Neutrophil (primary cell): ENCODE measurements around the gene AKR1B15.

Experiments
- H3K27ac ChIP-seq: fragments of 200-600 bp; sonication (generic); 2 replicates; pipeline ENCODE4 v1.5.1; 2016; ENCODE audit warnings: mild to moderate bottlenecking, moderate library complexity
- H3K27me3 ChIP-seq: fragments of 200-600 bp; sonication (generic); 2 replicates; pipeline ENCODE4 v1.6.0; 2016; ENCODE audit warnings: mild to moderate bottlenecking
- H3K36me3 ChIP-seq: fragments of 200-600 bp; sonication (generic); 2 replicates; pipeline ENCODE4 v1.5.1; 2017
- H3K4me1 ChIP-seq, 2 experiments: fragments of 200-600 bp in 1 of 2; sonication (generic) in 1 of 2; 1 replicate in 1 of 2; 2 replicates in 1 of 2; pipeline versions ENCODE4 v1.5.1 to v1.6.1; 2013 to 2016; ENCODE audit warnings: low read depth in 1 of 2, low read length in 1 of 2, mild to moderate bottlenecking in 1 of 2, moderate library complexity in 1 of 2; ENCODE audit not compliant: control insufficient read depth in 1 of 2, insufficient read depth in 1 of 2
- H3K4me3 ChIP-seq, 2 experiments: fragments of 200-600 bp in 1 of 2; sonication (generic) in 1 of 2; 1 replicate in 1 of 2; 2 replicates in 1 of 2; pipeline ENCODE4 v1.5.1; 2013 to 2016; ENCODE audit warnings: low read depth in 1 of 2, low read length in 1 of 2, mild to moderate bottlenecking in 1 of 2, moderate library complexity in 1 of 2
- H3K9me3 ChIP-seq: fragments of 200-600 bp; sonication (generic); 2 replicates; pipeline ENCODE4 v1.5.1; 2016
- CTCF ChIP-seq: fragments of 200-600 bp; sonication (generic); IDR thresholded peaks from 2 replicates; pipeline ENCODE4 v1.5.1; 2016; ENCODE audit warnings: antibody characterized with exemption

The AKR1B15 gene

GRCh38 chr7:134527979-134528371 is 20.9 kb upstream of the AKR1B15 start:
- H3K9me3 ChIP-seq: no peaks in the 10 kb centered on the region
- H3K4me1 ChIP-seq: no peaks in the 10 kb centered on the region
- no peak for TF ChIP-seq CTCF
- no peak overlapping the region for H3K27ac ChIP-seq
- H3K36me3 ChIP-seq: no peaks in the 10 kb centered on the region
- H3K27me3 ChIP-seq: peaks cover 6% of the 10 kb centered on the region
- no peak overlapping the region for H3K4me3 ChIP-seq

GRCh38 chr7:134528749-134529148 is 20.2 kb upstream of the AKR1B15 start:
- no peak for TF ChIP-seq CTCF

GRCh38 chr7:134530460-134530859 is 18.4 kb upstream of the AKR1B15 start:
- H3K36me3 ChIP-seq: no peaks in the 10 kb centered on the region
- TF ChIP-seq CTCF: no peak
- no peaks in the 10 kb centered on the region for H3K4me1 ChIP-seq
- no peaks in the 10 kb centered on the region for H3K9me3 ChIP-seq
- H3K27ac ChIP-seq: no peak overlapping the region
- H3K27me3 ChIP-seq: peaks cover 6% of the 10 kb centered on the region
- no peak overlapping the region for H3K4me3 ChIP-seq

More at GRCh38 chr7:134528749-134529148, 20.2 kb upstream of the AKR1B15 start:
- Histone ChIP-seq H3K36me3 (no peaks in the 10 kb centered on the region), H3K9me3 (no peaks in the 10 kb centered on the region), H3K4me1 (no peaks in the 10 kb centered on the region), H3K27me3 (peaks cover 6% of the 10 kb centered on the region), H3K27ac (no peak overlapping the region), H3K4me3 (no peak overlapping the region)

GRCh38 chr7:134532180-134532953 is 16.5 kb upstream of the AKR1B15 start:
- no peaks in the 10 kb centered on the region for H3K9me3 ChIP-seq
- H3K27ac ChIP-seq: no peak overlapping the region
- TF ChIP-seq CTCF: no peak
- H3K36me3 ChIP-seq: no peaks in the 10 kb centered on the region
- H3K4me3 ChIP-seq: no peak overlapping the region
- H3K27me3 ChIP-seq: peaks cover 6% of the 10 kb centered on the region
- H3K4me1 ChIP-seq: no peaks in the 10 kb centered on the region

- TF ChIP-seq CTCF: no peak
Observed at GRCh38 chr7:134532954-134533218, 16.0 kb upstream of the AKR1B15 start.

More at GRCh38 chr7:134532954-134533218, 16.0 kb upstream of the AKR1B15 start:
- no peaks in the 10 kb centered on the region for H3K9me3 ChIP-seq
- no peak overlapping the region for H3K27ac ChIP-seq
- no peaks in the 10 kb centered on the region for H3K4me1 ChIP-seq
- H3K27me3 ChIP-seq: peaks cover 5% of the 10 kb centered on the region
- H3K4me3 ChIP-seq: no peak overlapping the region
- no peaks in the 10 kb centered on the region for H3K36me3 ChIP-seq
